LNCAP (cell line): ENCODE measurements around the gene SH2D3C.

ENCODE experiments used
- TF ChIP-seq, protein P1 (sequence below): fragments of 450-650 bp; IDR thresholded peaks from 2 replicates; pipeline ENCODE4 v1.5.1; 2017; ENCODE audit warnings: mild to moderate bottlenecking

SH2D3C gene

DNA sequence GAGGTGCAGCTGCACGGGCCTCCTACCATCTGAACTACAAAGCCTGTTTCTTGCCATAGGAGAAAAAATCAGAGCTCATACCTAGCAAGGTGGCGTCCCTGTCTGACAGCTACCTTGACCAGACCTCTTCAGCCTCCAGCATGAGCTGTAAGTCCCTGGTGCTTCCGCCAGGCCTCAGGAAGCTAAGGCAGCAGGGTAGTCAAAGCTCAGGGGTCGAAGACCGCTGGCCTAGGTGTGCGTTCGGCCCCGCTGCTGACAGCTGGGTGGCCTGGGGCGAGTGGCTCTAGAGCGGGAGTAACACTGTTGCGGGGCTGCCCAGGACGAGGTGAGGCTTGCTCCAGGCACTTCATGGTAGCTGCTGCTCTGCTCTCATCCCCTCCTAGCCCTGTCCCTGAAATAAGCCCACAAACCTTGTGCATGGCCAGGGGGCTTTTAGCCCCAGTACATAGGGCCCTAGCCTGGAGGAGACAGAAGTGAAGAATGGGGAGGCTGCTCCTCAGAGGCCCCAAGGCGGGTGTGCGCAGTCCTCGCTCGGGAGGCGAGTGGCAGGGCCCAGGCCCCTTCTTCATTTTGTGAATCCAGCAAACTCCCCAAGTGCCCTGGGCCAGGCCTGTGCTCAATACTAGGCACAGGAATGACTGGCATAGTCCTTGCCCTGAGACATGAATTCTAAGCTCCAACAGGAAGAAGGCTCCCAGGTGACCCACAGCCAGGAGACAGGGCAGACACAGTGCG is 48.8 kb downstream of the SH2D3C start:
- TF ChIP-seq, protein P1, sequence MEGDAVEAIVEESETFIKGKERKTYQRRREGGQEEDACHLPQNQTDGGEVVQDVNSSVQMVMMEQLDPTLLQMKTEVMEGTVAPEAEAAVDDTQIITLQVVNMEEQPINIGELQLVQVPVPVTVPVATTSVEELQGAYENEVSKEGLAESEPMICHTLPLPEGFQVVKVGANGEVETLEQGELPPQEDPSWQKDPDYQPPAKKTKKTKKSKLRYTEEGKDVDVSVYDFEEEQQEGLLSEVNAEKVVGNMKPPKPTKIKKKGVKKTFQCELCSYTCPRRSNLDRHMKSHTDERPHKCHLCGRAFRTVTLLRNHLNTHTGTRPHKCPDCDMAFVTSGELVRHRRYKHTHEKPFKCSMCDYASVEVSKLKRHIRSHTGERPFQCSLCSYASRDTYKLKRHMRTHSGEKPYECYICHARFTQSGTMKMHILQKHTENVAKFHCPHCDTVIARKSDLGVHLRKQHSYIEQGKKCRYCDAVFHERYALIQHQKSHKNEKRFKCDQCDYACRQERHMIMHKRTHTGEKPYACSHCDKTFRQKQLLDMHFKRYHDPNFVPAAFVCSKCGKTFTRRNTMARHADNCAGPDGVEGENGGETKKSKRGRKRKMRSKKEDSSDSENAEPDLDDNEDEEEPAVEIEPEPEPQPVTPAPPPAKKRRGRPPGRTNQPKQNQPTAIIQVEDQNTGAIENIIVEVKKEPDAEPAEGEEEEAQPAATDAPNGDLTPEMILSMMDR: no peak

DNA sequence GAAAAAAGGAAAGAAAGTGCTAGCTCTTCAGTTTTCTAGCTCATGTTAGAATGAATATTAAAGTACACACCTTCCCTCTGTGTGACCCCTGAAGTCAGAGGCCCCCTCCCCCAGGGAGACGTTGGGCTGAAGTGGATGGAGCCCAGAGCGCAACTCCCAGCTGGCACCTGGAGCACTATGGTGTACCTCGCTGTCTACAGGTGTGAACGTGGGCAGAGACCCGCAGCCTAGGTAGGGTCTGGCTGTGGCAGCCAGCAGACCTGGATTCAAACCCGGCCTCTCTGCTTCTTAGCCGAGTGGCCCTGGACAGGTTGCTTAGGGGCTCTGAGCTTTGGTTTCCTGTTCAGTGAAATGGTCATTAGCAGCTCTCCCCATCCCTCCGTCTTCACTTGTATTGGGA is 49.7 kb downstream of the SH2D3C start:
- TF ChIP-seq, protein P1: no peak

DNA sequence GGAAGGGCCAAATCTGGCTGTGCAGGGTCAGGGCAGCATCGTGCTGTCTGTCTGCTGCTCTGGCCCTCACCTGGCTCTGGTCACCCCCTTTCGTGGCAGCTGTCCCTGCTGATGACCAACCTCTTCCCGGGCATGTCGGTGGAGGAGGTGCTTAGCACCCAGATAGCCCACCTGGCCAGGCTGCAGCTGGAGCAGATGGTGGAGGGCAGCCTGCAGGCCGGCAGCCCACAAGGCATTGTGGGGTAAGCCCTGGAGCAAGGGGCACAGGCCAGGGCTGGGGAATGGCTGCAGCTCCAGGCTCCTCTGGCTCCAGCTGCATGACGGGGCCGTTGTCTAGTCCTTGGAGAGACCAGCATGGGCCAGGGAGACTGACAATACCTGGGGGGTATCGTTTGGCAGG is 51.6 kb downstream of the SH2D3C start:
- TF ChIP-seq, protein P1: no peak

DNA sequence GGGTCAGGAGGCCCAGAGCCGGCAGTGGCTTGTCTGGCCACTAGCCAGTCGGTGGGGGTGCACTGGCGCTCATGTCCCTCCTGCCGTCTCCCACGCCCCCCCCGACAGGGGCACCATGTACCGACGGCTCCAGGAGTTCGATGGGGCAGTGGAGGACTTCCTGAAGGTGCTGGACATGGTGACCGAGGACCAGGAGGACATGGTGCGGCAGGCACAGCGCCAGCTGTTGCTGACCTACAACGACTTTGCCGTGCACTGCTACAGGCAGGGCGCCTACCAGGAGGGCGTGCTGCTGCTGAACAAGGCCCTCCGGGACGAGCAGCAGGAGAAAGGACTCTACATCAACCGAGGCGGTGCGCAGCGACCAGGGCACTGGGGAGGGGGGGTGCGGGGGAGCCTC is 54.5 kb downstream of the SH2D3C start:
- TF ChIP-seq, protein P1: no peak

DNA sequence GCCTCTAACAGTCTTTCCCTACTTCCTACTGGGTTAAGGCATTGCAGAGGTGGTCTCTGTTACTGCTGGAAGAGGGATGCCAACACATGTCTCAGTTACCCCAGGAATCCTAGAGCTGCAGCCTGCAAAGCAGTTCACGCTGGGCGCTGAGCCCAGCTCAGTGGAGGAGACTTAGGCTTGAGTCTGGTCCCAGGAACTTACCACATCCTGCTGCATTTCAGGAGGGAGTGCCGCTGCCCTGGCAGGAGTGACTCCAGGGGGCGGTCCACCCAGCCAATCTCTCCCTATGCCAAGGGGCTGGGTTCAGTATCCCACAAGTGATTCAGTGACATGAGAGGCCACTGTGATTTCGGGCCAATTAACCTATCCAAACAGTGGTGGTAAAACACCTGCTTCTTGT is 55.0 kb downstream of the SH2D3C start:
- TF ChIP-seq, protein P1: no peak

DNA sequence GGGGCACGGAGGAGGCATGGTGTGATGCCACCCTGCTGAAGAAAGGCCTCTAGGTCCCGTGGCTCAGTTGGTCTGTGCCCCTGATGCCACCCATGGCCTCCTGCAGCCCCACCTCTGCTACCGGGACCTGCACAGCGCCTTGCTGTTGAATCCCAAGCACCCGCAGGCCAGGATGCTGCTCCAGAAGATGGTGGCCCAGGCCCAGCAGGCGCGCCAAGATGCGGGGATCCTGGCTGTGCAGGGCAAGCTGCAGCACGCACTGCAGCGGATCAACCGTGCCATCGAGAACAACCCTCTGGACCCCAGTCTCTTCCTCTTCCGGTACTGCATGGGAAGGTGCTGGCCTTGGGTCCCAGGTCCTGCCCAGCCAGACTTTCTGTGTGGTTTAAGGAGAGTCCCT is 55.5 kb downstream of the SH2D3C start:
- TF ChIP-seq, protein P1: no peak

DNA sequence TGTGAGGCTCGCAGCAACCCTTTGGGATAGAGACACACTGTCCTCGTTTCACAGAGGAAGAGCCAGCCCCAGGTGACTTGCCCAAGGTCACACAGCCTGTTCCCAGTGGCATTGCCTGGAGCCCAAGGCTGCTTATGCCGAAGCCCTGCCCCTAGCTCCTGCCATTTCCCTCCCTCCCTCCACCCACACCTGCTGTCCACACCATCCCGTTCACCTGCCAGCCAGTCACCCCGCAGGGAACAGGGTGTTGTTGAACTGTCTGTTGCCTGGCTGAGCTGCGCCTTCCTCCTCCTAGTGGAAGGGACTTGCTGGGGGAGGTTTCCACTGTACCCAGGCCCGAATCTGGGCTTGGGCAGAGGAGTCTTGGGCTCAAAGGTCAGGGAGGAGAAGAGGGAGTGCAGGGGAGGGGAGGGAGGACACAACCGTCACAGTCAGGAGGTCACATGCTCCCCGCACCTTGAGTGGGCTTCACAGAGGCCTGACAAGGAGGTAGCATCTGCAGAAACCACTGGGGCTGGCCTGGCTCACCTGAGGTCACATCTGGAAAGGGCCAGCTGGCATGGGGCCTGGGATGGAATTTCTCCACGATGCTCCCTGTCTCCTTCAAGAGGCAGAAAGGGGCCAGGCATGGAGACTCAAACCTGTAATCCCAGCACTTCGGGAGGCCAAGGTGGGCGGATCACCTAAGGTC is 56.3 kb downstream of the SH2D3C start:
- TF ChIP-seq, protein P1: no peak
